Esophagus muscularis mucosa (tissue), 3 donors: ENCODE measurements around the gene EPHB1.

Source experiments
- POLR2AphosphoS5 ChIP-seq, 2 donors: sonication (generic); formaldehyde crosslinking; IDR thresholded peaks; one replicate each; pipeline ENCODE4 v1.6.1; 2017; ENCODE audit warnings: antibody characterized with exemption in 2 of 2
- TF ChIP-seq, protein P1 (sequence below), 3 experiments: fragments of 200-600 bp in 2 of 3; fragments of 450-650 bp in 1 of 3; sonication (generic) in 2 of 3; IDR thresholded peaks; one replicate each; pipeline ENCODE4 v1.5.1; 2017 to 2019; ENCODE audit warnings: antibody characterized with exemption in 3 of 3, mild to moderate bottlenecking in 2 of 3, moderate library complexity in 1 of 3

DNA sequence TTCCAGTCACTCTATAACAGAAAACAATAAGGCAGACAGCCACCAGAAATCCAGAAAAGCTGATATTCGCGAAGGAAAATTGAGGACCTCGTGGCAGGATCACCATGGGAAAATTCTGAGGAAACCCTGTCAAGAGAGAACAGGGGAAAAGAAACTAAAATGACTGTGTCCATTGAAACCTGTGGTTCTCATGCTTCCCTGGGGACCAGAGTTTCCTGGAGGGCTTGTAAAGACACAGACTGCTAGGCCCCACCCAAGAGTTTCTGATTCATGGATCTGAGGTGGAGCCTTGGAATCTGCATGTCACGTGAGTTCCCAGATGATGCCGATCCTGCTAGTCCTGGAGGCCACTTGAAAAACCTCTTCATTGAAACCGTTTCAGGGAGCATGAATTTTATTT, 420.5 kb downstream of the EPHB1 start:
- TF ChIP-seq, protein P1, sequence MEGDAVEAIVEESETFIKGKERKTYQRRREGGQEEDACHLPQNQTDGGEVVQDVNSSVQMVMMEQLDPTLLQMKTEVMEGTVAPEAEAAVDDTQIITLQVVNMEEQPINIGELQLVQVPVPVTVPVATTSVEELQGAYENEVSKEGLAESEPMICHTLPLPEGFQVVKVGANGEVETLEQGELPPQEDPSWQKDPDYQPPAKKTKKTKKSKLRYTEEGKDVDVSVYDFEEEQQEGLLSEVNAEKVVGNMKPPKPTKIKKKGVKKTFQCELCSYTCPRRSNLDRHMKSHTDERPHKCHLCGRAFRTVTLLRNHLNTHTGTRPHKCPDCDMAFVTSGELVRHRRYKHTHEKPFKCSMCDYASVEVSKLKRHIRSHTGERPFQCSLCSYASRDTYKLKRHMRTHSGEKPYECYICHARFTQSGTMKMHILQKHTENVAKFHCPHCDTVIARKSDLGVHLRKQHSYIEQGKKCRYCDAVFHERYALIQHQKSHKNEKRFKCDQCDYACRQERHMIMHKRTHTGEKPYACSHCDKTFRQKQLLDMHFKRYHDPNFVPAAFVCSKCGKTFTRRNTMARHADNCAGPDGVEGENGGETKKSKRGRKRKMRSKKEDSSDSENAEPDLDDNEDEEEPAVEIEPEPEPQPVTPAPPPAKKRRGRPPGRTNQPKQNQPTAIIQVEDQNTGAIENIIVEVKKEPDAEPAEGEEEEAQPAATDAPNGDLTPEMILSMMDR (IDR thresholded peaks at IDR 0.05), result no peak
- no peak for TF ChIP-seq POLR2AphosphoS5 (IDR thresholded peaks at IDR 0.05)
